Neural cell (in vitro differentiated cells): ENCODE results near the gene DIP2C.

ENCODE experiments used
- CTCF ChIP-seq: fragments of 450-650 bp; IDR thresholded peaks from 2 replicates; pipeline ENCODE4 v1.5.1; 2014; ENCODE audit warnings: antibody characterized with exemption, mild to moderate bottlenecking, moderate library complexity; ENCODE audit not compliant: poor library complexity, severe bottlenecking
- EP300 ChIP-seq: fragments of 450-650 bp; conservative IDR thresholded peaks from 2 replicates; pipeline ENCODE4 v1.6.1; 2014; ENCODE audit warnings: antibody characterized with exemption, mild to moderate bottlenecking, moderate library complexity; ENCODE audit not compliant: poor library complexity, severe bottlenecking
- EZH2 ChIP-seq: fragments of 200-600, 300-800 bp; shearing (Covaris generic), sonication (generic); IDR thresholded peaks from 2 replicates; pipeline ENCODE4 v1.6.1; 2014; ENCODE audit warnings: antibody characterized with exemption, low read length, borderline replicate concordance, mild to moderate bottlenecking; ENCODE audit not compliant: insufficient read depth, poor library complexity, severe bottlenecking
- REST ChIP-seq: IDR thresholded peaks from 2 replicates; pipeline ENCODE4 v1.6.1; 2012; ENCODE audit warnings: borderline replicate concordance

GRCh38 chr10:389836-390448 is 299.5 kb downstream of the DIP2C start:
- TF ChIP-seq CTCF (no peak), EZH2 (no peak), REST (no peak), EP300 (no peak)
